Stomach (tissue), 9 donors: ENCODE measurements around the gene DNAH6. TPM values are rescaled to one million over a fixed set of nuclear protein-coding genes. Genes with fewer than 3 reads are reported as not detected.

ENCODE experiments used
- DNase-seq, 2 donors: peaks; one replicate each; pipeline versions ENCODE4 v3.0.0 to v3.0.0-alpha.2; 2013 to 2019
- H3K27ac ChIP-seq, 5 donors: fragments of 200-600 bp in 4 of 5; sonication (generic) in 4 of 5; one replicate each; pipeline ENCODE4 v1.5.1; 2013 to 2019; ENCODE audit warnings: mild to moderate bottlenecking in 1 of 5, moderate library complexity in 1 of 5
- H3K27me3 ChIP-seq, 3 donors: fragments of 200-600 bp; sonication (generic); one replicate each; pipeline ENCODE4 v1.5.1; 2017 to 2019; ENCODE audit warnings: mixed run types in 1 of 3
- H3K36me3 ChIP-seq, 4 donors: fragments of 200-600 bp; sonication (generic); 1 replicate in 3 of 4; 2 replicates in 1 of 4; pipeline ENCODE4 v1.5.1; 2016 to 2019
- H3K4me1 ChIP-seq, 4 donors: fragments of 200-600 bp; sonication (generic); one replicate each; pipeline ENCODE4 v1.5.1; 2016 to 2019
- H3K4me3 ChIP-seq, 4 donors: fragments of 200-600 bp; sonication (generic) in 3 of 4; one replicate each; pipeline ENCODE4 v1.5.1; 2016 to 2019; ENCODE audit warnings: mild to moderate bottlenecking in 1 of 4
- H3K9me3 ChIP-seq, 4 donors: fragments of 200-600 bp; sonication (generic); one replicate each; pipeline ENCODE4 v1.5.1; 2016 to 2019
- CTCF ChIP-seq, 7 experiments: fragments of 450-650 bp in 4 of 7; fragments of 200-600 bp in 3 of 7; sonication (generic) in 3 of 7; IDR thresholded peaks; one replicate each; pipeline ENCODE4 v1.5.1; 2016 to 2019; ENCODE audit warnings: antibody characterized with exemption in 7 of 7, control low read depth in 2 of 7, mild to moderate bottlenecking in 1 of 7
- EP300 ChIP-seq: sonication (generic); formaldehyde crosslinking; IDR thresholded peaks from one replicate; pipeline ENCODE4 v1.6.1; 2017; ENCODE audit warnings: antibody characterized with exemption
- POLR2A ChIP-seq, 4 donors: fragments of 450-650 bp; IDR thresholded peaks; one replicate each; pipeline ENCODE4 v1.6.1; 2016; ENCODE audit warnings: antibody characterized with exemption in 4 of 4, control low read depth in 2 of 4, mild to moderate bottlenecking in 1 of 4, moderate library complexity in 1 of 4
- POLR2AphosphoS5 ChIP-seq, 3 donors: sonication (generic); formaldehyde crosslinking; IDR thresholded peaks; one replicate each; pipeline ENCODE4 v1.6.1; 2016; ENCODE audit warnings: antibody characterized with exemption in 3 of 3
- WGBS, 5 donors: extraction: QIAGEN DNeasy Blood & Tissue Kit in 3 of 5; methylation state at CpG; one replicate each; pipeline versions ENCODE4 v1.1.5 to v1.1.7; 2013 to 2018; 5-methylcytosine and 5-hydroxymethylcytosine counted together
- intact Hi-C: fragments of 100-400 bp; cut with DNase I; formaldehyde crosslinking; loops from one replicate; pipeline ENCODE4 v1.15.1; 2023; ENCODE audit warnings: low total_unique reads
- polyA plus RNA-seq, 3 donors: library from polyadenylated mRNA; stranded (reverse); fragments of 200-250 nt; gene quantifications; one replicate each; pipeline ENCODE4 v1.2.3, GENCODE V29; 2013
- total RNA-seq, 5 donors: library from RNA; depleted of rRNA; stranded (reverse); fragments of >200 nt; gene quantifications; one replicate each; pipeline versions ENCODE4 v1.1.0 to v1.2.3, GENCODE V29; 2014 to 2016
- donor health status: healthy with polysubstance abuse.
- donor health status: Bipolar disorder and iron deficiency.
- donor health status: healthy.

DNAH6 gene
- total and polyA plus RNA-seq, 8 donors, result 0.15 to 4.5 (median 0.44) TPM

DNA sequence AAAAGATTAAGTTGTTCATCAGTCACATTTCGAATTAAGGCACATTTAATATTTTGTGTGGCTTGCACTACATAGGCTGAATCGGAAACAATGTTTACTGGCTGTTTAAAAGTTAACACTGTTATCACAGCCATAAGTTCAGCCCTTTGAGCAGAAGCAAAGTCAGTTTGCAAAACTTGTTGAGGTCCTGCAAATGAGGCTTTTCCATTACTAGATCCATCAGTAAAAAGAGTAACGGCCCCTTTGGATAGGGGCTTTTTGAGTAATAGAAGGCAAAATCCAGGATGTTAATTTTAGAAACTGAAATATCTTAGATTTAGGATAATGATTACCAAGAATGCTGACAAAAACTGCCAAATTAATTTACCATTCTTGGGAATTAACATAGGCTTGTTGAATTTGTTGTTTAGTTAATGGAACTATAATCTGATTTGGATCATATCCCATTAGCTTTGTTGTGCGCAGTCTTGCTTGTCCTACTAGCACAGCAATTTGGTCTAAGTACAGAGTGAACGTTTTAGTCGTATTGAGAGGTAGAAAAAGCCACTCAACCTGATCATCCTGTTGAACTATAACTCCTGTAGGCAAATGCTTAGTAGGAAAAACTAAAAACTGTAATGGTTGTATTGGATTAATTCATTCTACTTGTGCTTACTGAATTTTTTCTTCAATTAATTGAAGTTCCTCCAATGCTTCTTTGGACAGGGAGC lies 43.3 kb upstream of the DNAH6 start:
- DNase-seq, result no peak
- Histone ChIP-seq H3K27me3 (no peaks in the 10 kb centered on the region), H3K4me3 (no peak overlapping the region), H3K36me3 (no peaks in the 10 kb centered on the region), H3K4me1 (peaks cover 0 to 25% (median 14%) of the 10 kb centered on the region in 4 donors), H3K9me3 (peaks cover 8 to 36% (median 12%) of the 10 kb centered on the region in 4 donors), H3K27ac (no peak overlapping the region)
- TF ChIP-seq POLR2A (IDR thresholded peaks at IDR 0.05) (no peak), POLR2AphosphoS5 (IDR thresholded peaks at IDR 0.05) (no peak), EP300 (no peak), CTCF (IDR thresholded peaks at IDR 0.05) (no peak)
- WGBS, 5 donors, result 22 to 64% (median 40%) methylated on average over 6 of the region's 6 CpGs
- intact Hi-C loops, result no loop called here

GRCh38 chr2:84474176-84474575 lies 42.1 kb upstream of the DNAH6 start:
- no peak overlapping the region for H3K4me3 ChIP-seq
- TF ChIP-seq CTCF (IDR thresholded peaks at IDR 0.05) (no peak), EP300 (no peak), POLR2A (IDR thresholded peaks at IDR 0.05) (no peak), POLR2AphosphoS5 (IDR thresholded peaks at IDR 0.05) (no peak)
- 33 to 64% (median 48%) methylated on average over 4 of the region's 4 CpGs for WGBS, 5 donors
- DNase-seq, result peak; percentile 60 to 65
- H3K9me3 ChIP-seq, result peaks cover 8 to 42% (median 12%) of the 10 kb centered on the region in 4 donors
- H3K36me3 ChIP-seq, result no peaks in the 10 kb centered on the region
- intact Hi-C loops, result no loop called here
- H3K27ac ChIP-seq, result no peak overlapping the region
- no peaks in the 10 kb centered on the region for H3K27me3 ChIP-seq
- peaks cover 0 to 25% (median 14%) of the 10 kb centered on the region in 4 donors for H3K4me1 ChIP-seq

DNA sequence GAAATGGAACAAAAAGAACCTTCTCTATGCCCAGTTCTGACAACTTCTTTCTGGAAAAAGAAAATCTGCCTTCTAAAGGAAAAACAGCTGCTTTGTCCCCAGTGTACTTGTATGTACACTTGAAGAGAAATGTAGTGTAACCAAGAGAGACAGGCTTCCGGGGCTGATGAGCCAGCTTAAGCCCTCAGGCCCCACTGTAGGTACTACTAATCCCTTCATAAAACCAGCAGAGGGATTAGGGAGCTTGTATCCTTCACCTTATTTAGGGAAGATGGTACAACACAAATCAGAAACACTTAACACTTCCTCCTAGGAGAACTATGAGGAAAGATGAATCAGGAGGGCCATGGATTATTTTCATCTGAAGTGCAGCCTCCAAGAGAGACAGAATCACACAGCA lies 38.4 kb upstream of the DNAH6 start:
- H3K36me3 ChIP-seq, result no peaks in the 10 kb centered on the region
- no peaks in the 10 kb centered on the region for H3K27me3 ChIP-seq
- H3K27ac ChIP-seq, result no peak overlapping the region
- WGBS, 5 donors, result 74 to 94% (median 87%) methylated on average over 1 of the region's 1 CpG
- peaks cover 0 to 17% (median 6%) of the 10 kb centered on the region in 4 donors for H3K4me1 ChIP-seq
- DNase-seq, result no peak
- H3K4me3 ChIP-seq, result no peak overlapping the region
- TF ChIP-seq CTCF (IDR thresholded peaks at IDR 0.05) (no peak), POLR2A (IDR thresholded peaks at IDR 0.05) (no peak), POLR2AphosphoS5 (IDR thresholded peaks at IDR 0.05) (no peak), EP300 (no peak)
- intact Hi-C loops, result no loop called here
- H3K9me3 ChIP-seq, result peaks cover 8 to 29% (median 12%) of the 10 kb centered on the region in 4 donors

- 76 to 87% (median 84%) methylated on average over 3 of the region's 3 CpGs for WGBS, 5 donors
- no peaks in the 10 kb centered on the region for H3K27me3 ChIP-seq
- H3K4me3 ChIP-seq, result no peak overlapping the region
- no peaks in the 10 kb centered on the region for H3K36me3 ChIP-seq
- peaks cover 8 to 29% (median 12%) of the 10 kb centered on the region in 4 donors for H3K9me3 ChIP-seq
- intact Hi-C loops, result no loop called here
- H3K4me1 ChIP-seq, result peaks cover 0 to 8% (median 4%) of the 10 kb centered on the region in 4 donors
- TF ChIP-seq POLR2A (IDR thresholded peaks at IDR 0.05), result no peak
- no peak for TF ChIP-seq POLR2AphosphoS5 (IDR thresholded peaks at IDR 0.05)
- no peak for TF ChIP-seq EP300
- no peak for TF ChIP-seq CTCF (IDR thresholded peaks at IDR 0.05)
- no peak overlapping the region for H3K27ac ChIP-seq
- DNase-seq, result no peak
Observed at GRCh38 chr2:84478867-84479266, 37.4 kb upstream of the DNAH6 start.
